HG02678 (cell line): ENCODE data around the gene GARIN5A.

ENCODE experiments used
- ATAC-seq: cut with Tn5 transposase; IDR thresholded peaks from one replicate; pipeline ENCODE4 v1.9.1; 2021; ENCODE audit warnings: mild to moderate bottlenecking, moderate library complexity; ENCODE audit not compliant: unreplicated experiment

The GARIN5A gene

DNA sequence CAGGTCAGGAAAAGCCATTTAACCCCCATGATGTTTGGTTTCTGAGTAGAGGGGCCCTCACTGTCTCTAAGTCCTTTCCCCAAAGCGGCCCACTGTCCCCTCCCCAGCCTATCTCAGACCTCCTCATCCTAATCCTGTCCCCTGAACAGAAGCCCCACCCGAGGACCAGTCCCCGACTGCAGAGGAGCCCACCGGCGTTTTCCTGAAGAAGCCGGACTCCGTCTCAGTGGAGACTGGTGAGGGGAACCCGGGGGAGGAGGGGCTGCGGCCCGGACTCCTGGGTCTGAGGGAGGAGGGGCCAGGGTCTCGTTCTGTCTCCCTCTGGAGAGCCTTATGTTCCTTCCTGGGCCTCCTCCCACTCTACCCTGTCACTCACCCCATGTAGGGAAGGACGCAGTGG is 41.0 kb downstream of the GARIN5A start:
- ATAC-seq = no peak

DNA sequence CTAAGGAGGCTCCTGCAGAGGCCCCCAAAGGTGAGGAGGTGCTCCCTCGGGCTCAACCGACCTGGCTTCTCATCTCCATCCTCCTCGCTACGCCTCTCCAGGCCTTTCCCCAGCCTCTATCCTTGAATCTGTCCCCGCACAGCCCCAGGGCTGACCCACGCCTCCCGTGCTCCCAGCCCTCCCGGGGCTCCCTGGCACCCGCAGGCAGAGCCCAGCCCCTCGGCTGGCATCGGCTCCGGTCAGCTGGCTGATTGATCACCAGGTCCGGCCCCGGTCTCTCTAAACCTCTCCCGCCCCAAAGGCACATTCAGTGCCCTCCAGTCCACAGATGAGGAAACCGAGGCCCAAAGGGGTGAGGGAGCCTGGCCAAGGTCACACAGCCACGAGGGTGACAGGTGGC is 41.4 kb downstream of the GARIN5A start:
- ATAC-seq = no peak

DNA sequence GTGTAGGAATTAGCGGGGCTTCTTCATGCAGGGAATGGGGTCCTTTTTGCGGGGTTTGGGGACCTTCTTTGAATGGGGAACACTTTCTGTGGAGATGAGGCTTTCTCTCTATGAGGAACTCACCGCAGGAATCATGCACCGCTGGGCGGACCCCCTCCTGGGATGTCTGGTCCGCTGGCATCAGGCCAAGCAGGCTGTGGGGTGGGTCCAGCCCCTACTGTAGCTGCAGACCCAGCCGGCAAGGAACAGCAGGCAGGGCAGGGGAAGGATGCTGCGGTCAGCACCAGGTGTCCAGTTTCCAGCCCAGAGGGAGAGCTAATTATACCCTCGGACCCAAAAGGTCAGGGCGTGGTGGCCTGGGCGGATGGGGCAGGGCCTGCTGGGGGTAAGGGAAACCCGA is 42.1 kb downstream of the GARIN5A start:
- ATAC-seq = no peak

DNA sequence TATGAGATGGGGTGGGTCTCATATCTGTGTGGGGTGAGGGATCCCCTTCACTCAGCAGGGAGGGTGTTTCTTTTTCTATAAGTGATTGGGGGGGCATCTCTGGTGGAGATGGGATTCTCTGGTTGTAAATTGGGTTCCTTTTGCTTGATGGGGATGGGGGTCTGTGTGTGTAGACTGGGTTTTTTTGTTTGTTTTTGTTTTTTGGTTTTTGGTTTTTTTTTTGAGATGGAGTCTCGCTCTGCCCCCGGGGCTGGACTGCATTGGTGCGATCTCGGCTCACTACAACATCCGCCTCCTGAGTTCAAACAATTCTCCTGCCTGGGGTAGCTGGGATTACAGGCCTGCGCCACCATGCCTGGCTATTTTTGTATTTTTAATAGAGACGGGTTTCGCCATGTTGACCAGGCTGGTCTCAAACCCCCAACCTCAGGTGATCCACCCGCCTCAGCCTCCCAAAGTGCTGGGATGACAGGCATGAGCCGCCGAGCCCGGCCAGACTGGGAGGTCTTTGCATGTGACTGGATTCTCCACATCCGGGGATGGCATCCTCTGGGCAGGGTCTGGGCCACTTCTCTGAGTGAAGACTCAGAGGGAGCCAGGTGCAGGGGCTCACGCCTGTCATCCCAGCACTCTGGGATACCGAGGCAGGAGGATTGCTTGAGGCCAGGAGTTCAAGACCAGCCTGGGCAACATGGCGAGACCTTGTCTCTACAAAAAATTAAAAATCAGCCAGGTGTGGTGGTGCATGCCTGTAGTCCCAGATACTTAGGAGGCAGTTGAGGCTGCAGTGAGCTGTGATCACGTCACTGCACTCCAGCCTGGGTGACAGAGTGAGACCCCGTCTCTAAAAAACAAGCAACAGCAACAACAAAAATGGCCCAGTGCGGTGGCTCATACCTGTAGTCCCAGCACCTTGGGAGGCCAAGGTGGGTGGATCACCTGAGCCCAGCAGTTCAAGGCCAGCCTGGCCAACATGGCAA is 43.2 kb downstream of the GARIN5A start:
- ATAC-seq = no peak

DNA sequence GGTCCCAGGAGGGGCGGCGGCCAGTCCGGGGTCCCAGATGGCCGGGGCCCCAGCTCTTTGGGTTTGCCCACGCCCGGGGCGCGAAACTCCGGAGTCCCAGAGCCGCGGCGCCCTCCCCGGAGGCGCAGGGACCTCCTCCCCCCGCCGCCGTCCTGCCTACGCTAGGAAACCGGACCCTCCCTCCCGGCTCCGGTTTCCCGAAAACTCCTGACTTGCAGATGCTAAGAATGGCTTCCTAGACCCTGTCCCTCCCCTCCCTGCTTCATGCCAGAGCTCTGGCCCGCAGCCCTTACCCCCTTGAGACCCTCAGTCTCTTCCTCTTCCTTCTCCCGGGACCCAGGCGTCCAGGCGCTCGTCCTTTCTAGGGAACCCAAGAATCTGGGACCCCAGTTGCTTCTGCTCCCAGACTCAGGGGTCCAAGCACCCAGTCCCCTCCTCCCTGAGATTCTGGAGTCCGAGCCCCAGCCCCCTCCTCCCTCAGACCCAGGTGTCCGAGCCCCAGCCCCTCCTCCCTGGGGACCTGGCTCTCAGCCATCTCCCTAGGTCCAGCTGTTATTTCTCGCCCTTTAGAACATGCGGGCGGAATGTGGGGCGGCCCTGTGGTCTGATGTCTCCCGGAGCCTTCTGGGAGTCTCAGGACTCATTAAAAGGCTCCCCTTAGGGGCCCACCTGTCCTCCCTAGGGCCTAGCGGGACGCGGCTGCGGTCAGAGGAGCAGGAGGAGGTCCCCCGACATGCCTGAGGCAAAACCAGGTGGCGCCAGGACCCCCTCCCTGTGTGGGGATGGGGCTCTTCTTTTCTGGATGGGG is 44.2 kb downstream of the GARIN5A start, which contains the start of gene MYBPC2:
TSS of gene MYBPC2 (plus strand) at position 672 of the 808 bp plus-strand sequence. CDS start at position 734, 62 bp downstream.
- ATAC-seq = peak; percentile 16

DNA sequence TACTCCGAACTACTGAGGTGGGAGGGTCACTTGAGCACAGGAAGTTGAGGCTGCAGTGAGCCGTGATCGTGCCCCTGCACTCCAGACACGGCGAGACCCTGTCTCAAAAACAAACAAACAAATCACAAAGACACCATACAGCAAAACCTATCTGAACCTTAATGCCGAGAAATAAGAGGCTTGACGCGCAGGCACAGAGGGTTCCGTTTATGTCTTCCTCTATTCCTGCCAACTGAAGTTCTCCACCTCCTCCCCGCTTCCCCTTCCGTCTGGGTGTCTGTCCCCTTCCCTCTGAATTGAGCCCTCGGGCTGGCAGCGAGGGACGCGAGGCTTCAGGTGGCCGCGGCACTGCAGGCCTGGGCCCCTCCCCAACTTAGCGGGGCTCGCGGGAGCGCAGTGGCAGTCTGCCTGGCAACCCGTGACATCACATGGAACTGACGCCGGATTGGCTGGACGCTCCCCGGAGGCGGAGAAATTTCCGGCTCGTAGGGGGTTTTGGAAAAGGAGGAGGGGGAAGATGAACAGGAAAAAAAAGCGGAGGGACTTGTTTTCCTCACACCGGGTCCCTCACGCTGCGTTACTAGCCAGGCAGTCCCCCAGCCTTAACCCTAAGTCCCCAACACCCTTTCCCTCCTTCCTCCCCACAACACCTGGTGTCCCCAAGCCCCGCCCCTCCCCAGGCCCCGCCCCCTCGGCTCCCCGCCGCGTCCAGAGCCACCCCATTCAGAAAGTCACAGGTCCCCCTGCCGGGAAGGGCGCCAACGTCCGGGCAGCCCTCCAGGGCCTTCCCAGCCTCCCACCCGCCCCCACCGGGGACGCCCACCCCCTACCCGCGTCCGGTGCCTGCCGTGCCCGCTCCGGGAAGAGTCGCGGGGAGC is 45.1 kb downstream of the GARIN5A start:
- peak; percentile 77 for ATAC-seq

DNA sequence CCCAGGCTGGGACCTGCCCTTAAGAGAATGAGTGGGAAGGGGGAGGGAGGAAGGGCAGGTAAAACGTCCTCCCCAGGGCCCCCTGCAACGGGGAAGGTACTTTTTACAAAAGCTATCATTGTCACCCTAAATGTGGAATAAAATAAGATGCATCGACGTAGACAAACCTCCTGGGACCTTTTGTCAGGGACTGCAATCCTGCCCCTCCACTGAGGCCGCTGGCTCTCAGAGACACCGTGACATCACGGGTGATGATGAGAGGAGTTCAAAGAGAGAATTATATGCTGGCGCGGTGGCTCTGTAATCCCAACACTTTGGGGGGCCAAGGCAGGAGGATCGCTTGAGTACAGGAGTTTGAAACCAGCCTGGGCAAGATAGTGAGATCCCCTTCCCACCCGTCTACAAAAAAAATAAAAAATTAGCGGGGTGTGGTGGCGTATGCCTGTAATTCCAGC is 45.7 kb downstream of the GARIN5A start:
- no peak for ATAC-seq

DNA sequence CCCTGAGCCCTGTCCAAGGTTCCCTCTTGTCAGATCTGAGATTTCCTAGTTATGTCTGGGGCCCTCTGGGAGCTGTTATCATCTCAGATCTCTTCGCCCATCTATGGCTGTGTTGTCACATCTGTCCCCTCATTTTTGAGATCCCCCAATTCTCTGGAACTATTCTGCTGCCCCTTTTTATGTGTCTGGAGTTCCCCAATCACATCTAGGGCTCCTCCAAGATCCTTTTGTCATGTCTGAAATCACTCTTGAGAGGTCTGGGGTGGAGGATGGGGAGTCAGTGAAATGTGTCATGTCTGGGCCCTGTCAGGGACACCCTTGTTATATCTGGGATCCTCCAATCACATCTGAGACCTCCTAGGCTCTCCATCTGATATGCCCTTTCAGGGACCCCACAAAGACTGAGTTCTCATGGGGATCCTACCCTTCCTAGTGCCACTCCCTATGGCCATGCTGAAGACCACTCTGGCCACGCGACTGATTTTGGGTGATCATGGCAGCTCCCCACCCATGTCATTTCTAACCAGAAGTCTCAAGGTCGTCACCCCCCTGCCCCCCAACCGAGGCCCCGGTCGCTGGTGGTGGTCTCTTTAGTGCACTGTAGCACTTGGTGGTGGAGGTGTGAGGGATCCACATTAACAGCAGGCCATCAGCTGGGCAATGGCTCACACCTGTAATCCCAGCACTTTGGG is 47.7 kb downstream of the GARIN5A start:
- no peak for ATAC-seq

DNA sequence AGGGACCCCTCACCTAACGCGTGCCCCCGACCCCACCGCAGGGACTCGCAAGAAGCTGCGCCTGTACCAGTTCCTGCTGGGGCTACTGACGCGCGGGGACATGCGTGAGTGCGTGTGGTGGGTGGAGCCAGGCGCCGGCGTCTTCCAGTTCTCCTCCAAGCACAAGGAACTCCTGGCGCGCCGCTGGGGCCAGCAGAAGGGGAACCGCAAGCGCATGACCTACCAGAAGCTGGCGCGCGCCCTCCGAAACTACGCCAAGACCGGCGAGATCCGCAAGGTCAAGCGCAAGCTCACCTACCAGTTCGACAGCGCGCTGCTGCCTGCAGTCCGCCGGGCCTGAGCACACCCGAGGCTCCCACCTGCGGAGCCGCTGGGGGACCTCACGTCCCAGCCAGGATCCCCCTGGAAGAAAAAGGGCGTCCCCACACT is 48.6 kb downstream of the GARIN5A start:
- no peak for ATAC-seq

DNA sequence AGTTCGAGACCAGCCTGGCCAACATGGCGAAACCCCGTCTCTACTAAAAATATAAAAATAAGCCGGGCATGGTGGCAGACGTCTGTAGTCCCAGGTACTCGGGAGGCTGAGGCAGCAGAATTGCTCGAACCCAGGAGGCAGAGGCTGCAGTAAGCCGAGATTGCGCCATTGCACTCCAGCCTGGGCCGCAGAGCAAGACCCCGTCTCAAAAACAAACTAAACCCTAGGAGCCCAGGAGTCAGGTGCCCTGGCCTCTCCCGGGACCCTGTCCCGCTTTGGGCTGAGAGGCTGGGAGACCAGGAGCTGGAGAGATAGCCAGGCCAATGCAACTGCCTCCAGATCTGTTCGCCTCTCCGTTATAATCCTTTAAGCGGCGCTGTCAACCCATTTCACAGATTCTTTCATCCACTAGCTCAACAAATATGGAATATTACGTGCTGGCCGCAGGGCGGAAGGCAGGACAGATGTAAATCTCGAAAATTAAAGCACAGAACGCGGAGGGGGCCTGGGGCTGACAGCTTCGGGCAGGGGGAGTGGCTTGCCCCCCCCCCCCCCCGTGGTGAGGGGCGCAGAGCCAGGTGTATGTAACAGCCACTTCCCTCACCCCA is 49.2 kb downstream of the GARIN5A start:
- ATAC-seq = no peak

DNA sequence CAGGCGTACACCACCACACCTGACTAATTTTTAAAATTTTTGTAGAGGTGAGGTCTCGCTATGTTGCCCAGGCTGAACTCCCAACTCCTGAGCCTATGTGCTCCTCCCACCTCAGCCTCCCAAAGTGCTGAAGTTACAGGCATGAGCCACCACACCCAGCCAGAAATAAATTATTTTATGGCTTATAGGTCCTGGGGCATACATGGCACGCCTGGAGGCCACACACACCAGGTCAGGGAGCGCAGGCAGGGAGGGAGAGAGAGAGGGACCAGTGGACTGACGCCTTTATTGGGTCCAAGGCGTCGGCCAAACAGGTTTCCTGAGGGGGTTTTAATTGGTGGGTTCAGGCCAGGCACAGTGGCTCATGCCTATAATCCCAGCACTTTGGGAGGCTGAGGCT is 51.1 kb downstream of the GARIN5A start:
- no peak for ATAC-seq

DNA sequence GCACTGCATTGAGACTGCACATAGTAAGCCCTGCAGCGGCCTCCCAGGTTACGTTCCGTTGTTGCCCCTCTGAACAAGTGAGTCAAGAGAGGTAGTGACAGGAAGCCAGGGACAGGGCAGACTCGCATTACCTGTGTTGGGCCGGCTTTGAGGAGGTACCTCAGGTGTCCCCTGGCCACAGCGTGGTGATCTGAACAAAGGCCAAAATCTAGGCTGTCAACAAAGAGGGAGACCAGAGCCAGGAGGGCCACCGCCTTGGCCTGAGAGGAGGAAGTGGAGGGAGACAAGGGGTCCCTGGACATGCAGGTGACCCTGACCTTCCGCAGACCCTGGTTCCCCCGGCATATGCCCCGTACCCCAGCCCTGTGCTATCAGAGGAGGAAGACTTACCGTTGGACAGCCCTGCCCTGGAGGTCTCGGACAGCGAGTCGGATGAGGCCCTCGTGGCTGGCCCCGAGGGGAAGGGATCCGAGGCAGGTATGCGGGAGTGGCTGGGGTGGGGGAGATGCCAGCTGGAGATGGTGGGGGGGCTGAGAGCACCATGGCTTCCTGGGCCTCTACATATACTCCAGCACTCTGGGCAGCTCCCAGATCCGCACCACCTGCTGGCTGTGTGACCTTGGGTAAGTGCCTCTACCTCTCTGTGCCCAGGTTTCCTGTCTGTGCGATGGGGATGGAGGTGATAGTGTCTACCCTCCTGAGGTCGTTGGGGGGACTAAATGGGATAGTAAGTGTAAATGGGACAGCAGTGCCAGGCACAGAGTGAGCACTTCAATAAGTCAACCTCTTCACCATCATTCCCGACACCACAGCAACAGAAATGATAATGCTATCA is 53.2 kb downstream of the GARIN5A start:
- no peak for ATAC-seq

DNA sequence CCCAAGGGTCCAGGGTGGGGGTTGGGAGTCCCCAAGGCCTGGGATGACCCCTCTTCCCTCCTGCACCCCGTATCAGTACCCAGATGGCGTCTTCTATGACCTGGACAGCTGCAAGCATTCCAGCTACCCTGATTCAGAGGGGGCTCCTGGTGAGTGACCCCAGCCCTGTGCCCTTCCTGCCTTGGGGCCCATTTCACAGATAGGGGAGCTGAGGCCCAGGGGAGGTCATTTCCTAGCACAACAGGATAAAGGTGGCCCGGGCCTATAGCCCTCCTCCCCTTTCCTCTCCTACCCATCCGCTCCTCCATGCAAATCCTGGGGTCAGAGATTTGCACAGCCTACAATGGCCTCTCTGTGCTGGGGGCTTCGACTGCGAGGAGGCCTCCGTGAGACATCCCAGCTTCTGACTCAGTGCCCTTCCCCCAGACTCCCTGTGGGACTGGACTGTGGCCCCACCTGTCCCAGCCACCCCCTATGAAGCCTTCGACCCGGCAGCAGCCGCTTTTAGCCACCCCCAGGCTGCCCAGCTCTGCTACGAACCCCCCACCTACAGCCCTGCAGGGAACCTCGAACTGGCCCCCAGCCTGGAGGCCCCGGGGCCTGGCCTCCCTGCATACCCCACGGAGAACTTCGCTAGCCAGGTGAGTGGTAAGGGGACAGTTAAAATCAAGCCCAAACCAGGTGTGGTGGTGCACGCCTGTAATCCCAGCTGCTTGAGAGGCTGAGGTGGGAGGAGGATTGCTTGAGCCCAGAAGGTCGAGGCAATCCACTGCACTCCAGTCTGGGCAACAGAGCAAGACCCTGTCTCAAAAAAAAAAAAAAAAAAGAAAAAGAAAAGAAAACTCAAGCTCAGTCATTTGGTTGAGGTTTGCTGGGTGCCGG is 54.0 kb downstream of the GARIN5A start:
- no peak for ATAC-seq

DNA sequence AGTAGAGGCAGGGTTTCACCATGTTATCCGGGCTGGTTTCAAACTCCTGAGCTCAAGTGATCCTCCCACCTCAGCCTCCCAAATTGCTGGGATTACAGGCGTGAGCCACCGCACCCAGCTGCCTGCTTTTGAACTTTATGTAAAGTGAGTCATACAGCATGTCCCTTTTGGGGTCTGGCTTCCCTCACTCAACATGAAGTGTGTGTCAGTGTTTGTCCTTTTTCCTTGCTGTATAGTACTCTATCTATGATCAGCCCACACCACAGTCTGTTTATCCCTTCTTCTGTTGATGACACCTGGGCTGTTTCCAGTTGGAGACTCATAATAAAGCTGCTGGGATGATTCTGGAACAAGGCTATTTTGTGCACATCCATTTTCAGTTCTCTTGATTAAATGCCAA is 55.8 kb downstream of the GARIN5A start:
- no peak for ATAC-seq

DNA sequence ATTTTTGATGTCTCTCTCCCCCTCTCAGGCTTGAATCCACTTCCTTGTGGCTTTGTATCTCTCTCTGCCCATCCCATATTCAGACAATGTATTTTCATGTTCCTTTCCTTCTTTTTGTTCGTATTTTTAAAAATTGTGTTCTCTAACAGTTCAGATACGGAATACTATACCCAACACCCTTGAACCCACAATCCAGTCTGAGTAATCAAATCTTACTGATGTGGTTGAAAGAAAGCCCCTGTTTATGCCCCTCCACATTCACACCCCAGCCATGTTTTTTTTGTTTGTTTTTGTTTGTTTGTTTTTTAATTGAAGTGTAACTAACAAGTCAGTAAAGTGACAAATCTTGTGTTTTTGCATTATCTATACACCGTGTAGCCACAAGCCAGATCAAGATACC is 56.5 kb downstream of the GARIN5A start:
- ATAC-seq = no peak

DNA sequence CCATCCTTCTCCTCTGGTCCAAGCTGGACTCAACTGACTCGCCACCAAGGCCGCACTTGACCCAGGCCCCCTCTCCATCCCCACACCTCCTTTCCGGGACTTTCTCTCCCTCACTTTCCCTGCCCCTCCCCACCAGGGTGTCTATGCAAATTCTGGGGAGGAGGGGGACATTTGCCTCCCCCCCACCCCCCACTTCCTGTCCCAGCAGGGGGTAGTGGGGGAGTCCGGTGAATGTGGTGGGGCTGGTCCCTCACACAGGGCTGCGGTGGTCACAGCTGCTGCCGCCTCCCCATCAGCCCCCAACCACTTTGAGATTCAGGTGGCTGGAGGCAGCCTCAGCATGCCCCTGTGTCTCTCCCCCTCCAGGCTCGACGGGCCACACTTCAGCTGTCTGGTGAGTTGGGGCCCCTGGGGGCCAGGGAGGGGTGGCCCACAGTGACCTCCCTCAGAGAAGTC is 57.0 kb downstream of the GARIN5A start:
- ATAC-seq = no peak

DNA sequence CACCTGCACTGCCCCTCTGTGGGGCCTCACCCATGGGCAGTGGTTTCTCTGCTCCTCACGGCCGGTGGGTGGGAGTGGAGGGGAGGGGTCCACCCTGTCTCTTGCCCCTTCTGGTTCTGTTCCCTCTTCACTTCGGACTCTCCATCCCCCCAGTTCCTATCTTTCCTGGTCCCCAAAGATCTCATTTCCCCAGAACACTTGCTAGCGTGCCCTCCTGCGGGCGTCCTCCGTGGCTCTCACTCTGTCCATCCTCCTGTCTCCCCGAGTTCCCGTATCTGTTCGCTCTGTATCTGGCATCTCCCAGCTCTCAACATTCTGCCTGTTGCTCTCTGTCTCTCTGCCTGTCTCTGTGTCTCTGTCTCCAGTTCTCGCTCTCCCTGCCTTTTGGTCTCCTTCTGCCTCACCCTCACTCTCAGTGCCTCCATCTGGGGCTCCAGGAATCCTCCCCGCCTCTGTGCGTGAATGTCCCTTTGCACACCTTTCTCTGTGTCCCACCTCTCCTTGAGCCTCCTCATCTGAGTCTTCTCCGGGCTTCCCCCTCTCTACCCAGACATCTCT is 57.5 kb downstream of the GARIN5A start:
- no peak for ATAC-seq
